HTERT RPE-1 (cell line): ENCODE data around the gene PLPP7.
"Not testable (repeated sequence)": the region's sequence is repeated elsewhere in the genome, so short reads cannot be mapped to it uniquely, and the experiment has no call there.

ENCODE experiments used
- in situ Hi-C: fragments of 300-500 bp; cut with MboI; formaldehyde crosslinking; loops from 4 replicates; pipeline ENCODE4 v1.14.3; 2020; ENCODE audit warnings: low sequenced_read_pairs

The PLPP7 gene

DNA sequence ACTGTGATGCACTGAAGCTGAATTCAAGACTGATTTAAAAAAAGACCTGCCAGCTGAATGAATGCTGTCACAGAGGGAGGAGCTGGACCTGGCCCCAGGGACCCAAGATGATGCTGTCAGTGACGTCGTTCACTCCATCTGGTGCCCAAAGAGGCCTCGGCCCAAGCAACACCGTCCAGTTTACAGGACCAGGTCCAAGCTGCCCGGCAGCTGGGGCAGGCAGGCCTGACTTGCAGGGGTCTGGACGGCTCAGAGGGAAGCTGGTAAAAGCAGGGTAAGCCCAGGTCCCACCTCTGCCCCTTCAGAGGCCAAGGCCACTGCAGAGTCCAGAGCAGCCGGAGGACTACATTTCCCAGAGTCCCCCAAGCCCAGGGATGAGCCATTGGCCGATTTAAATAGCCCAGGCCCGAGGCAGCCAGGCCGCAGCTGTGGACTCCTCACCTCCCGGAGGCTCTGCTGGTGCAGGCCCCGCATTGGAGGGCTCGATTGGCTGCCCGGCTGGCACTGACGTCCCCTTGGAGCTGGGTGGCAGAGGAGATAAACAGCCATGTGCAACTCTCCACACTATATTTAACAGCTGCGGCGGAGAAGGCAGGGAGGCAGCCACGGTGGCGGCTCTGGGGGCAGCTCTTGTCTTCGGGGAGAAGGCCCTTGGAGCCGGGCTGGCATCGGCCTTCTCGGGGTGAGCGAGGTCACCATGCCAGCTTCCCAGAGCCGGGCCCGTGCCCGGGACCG, at the start of gene PLPP7:
Gene PLPP7 (plus strand): TSS at position 423 of the 735 bp plus-strand sequence. CDS start 275 bp downstream, at position 698.
- in situ Hi-C loops: no loop called here

DNA sequence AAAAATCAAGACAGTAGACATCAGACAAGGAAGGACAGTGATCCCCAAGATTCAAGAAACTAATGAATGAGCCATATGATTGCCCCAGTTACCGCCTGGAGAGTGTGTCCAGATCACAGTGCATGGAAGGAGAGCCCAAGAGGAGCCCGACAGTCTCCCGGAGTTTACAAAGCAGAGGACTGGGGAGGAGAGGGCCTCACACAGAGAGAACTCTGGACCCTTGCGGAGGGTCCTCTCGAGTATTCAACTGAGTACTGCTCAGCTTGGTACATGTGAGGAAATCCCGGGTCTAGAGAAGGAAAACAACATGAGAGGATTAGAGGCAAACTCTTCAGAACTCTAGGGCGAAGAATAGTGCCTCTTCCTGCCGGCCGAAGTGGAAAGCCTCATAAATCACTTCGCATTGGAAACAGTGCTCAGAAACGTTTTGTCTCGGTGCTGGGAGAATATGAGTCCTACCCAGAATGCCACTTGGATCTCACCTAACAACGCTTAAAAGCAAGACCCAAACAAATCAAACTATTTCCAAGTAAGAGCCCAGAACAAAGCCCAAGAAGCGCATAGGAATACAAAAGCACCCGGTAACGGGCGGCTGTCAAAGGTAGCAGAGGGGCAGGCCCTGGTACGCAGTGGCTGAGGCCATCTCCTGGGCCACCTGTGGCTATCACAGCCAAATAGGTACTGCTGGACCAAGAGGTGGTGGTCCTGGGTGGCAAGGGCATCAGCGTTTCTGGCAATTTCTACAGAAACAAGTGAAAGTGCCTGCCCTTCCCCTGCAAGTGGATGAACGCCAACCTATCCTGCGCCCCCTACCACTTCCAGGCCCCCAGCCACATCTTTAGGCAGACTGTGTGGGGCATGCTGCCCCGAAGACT, 49.2 kb upstream of the PLPP7 start:
- in situ Hi-C loops: no loop called here

- in situ Hi-C loops: not testable (repeated sequence)
Measured at GRCh38 chr9:131244331-131244730, 45.2 kb upstream of the PLPP7 start.

DNA sequence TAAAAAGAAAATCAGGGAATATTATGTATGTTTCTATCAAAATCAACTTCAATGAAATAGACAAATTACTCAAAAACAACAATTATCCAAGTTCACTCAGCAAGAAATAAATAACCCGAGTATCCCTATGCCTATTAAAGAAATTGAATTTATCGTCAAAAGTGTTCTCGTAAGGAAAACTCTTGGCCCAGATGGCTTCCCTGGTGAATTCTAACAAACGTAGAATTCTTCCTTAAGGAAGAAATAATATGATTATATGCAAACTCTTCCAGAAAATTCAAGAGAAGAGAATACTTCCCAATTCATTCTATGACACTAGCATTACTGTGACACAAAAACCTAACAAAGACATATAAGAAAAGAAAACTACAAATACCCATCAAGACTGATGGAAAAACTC, 42.9 kb upstream of the PLPP7 start:
- in situ Hi-C loops: no loop called here

GRCh38 chr9:131252120-131252519, 37.4 kb upstream of the PLPP7 start:
- in situ Hi-C loops: no loop called here

DNA sequence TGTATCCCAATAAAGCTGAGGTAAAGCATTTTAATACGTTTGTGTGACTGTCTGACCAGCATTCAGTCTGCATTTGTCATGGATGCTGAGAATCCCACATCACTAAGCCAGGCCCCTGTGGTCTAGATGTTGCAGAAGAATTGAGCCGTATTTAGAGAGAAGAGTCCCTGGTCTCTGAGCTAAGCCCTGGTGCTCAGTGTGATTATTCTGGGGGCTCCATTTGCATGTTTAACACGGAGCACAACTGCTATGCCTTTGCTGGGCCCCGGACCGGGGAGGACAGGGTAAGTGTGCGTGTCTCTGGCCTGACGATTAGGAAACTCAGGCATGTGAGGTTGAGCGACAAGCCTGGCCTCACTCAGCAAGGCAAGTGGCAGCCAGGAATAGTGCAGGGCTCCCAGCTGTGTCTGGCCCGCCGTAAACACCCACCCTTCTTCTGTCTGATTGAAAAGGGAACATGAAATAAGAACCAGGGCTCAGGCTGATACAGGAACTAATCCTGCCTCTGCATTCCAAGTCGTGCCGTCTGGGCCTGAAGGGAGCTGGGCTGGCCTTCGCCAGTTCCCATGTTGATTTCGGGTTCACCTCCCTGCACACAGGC, 35.5 kb upstream of the PLPP7 start:
- in situ Hi-C loops: no loop called here

DNA sequence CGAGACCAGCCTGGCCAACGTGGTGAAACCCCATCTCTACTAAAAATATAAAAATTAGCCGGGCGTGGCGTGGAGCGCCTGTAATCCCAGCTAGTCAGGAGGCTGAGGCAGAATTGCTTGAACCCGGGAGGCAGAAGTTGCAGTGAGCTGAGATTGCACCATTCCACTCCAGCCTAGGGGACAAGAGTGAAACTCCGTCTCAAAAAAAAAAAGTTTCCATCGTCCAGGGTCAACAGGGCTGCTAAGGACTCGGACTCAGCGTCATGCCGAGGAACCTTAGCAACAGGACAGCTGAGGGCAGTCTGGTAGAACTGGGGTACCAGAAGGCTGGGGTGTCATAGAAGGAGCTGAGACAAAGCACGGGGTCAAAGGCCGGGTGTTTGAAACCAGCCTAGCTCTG, 34.9 kb upstream of the PLPP7 start:
- in situ Hi-C loops: no loop called here

DNA sequence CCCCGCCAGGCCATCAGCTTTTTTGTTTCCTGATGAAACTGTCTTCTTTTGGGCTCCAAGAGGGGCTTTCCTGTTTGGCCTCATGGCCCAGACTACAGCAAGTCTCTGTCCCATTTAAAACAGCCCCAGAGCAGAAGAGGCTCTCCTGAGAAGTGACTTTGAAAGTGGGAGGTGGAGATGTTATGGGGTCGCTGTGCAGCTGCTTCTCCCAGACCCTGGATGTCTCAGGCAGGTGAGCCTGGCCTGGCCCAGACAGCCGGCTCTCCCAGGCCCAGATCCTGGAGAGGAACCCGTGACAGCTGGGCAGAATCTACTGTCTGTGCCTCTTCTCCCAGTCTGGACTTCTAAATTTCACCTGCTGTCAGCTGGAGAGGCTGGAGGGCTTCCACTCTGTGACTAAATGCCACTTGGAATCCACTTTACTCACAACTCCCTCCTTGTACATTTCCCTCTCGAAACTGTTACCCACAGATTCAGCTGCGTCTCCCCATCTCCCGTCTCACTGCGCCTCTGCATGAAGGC, 33.8 kb upstream of the PLPP7 start:
- in situ Hi-C loops: no loop called here

- in situ Hi-C loops: no loop called here
Measured at GRCh38 chr9:131257266-131258025, 32.1 kb upstream of the PLPP7 start.

DNA sequence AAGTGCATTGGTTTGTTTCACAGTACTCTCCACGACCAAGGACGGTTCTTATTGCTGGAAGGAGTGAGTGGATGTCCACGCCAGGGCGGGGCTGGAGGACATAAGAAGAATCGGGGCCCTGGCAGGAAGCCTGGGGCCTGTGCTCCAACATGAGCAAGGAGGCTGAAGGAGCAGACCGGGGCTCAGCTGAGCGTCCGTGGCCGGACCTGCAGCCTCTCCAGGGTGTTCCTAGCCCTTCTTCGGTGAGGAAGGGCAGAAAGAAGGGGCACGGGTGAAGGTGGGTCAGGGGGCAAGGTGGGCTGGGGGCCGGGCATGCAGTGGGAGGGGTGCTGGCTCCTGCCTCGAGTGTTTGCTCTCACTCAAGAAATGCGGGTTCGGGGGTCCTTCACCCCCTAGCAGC, 31.3 kb upstream of the PLPP7 start:
- in situ Hi-C loops: no loop called here

DNA sequence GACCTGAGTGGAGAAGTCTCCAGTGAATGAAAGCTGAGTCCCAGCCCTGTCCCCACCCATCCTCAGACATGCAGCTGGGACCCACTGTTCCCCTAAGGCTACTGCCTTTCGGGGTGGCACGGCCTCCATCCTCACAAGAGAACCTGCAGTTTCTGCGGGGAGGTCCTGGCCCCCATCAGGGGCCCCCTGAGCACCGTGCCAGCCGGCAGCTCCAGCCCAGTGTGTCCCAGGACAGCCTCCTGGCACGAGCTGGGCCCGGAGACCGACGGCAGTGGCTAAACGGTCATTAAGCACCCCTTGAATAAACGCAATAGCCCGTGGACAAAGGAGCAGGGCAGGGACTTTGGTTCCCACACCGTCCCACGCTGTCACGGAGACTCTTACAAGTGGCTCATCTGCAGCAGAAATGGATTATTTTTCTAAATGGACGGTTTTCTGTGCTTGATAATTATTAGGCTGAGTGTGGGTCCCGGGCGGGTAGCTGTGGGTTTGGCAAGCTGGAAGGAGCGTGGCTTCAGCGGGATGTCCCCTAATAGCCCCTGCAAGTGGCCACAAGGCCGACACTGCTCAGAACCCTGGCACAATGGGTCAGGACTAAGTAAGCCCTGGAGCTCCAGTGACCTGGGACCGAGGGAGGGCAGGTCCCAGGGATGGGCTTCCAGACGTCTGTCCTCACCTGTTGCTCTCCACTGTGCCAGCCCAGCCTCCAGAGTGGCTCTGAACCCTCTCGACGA, 30.7 kb upstream of the PLPP7 start:
- in situ Hi-C loops: no loop called here

DNA sequence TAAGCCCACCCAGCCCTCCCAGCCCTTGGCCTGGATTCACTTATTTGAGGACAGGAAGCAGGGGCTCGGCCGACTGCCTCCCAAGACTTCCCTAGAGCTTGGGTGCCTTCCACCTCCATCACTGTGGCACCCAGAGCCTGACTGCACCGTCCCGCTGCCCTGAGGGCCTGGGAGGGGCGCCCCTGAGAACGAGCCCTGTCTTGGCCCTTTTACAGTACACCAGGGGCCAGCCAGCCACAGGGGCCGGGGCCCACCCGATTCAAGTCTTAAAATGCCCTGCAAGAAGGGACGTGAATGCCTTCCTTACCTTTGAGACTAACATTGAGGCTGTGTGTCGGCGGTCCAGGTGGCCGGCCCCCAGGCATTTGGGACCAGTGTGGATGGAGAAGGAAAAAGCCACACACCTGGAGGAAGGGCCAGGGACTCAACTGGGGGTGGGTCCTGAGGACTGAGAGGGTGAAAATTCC, 30.1 kb upstream of the PLPP7 start:
- in situ Hi-C loops: no loop called here

DNA sequence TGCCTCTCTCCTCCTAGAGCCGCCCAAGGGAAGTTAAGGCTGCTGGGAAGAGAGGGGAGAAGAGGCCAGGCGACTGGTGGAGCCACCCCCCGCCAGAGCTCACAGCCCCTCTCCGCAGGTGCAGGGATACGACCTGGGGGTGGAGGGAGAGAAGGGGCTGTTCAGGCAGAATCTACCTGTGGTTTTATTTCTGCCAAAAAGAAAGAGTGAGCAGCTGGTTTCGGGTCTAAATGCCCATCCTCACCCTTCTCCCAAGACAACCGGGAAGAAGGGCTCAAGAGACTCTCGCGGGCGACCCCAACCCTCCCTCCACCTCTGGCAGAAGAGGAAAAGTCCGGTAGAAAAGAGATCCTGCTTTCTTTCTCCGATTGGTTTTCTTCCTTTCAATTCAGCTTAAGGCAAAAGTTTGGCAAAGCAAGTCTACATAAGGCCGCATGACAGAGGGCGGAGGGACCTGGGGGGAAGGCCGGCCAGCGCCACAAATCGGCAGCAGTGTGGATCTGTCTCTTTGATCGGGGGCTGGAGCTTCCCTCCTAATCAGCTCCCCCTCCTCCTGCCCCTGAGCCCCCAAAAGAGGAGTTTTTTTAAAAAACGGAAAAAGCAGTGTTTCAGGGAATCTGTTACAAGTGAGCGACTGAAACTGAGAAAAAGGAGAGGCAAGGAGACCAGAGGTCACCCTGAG, 29.5 kb upstream of the PLPP7 start:
- in situ Hi-C loops: no loop called here

DNA sequence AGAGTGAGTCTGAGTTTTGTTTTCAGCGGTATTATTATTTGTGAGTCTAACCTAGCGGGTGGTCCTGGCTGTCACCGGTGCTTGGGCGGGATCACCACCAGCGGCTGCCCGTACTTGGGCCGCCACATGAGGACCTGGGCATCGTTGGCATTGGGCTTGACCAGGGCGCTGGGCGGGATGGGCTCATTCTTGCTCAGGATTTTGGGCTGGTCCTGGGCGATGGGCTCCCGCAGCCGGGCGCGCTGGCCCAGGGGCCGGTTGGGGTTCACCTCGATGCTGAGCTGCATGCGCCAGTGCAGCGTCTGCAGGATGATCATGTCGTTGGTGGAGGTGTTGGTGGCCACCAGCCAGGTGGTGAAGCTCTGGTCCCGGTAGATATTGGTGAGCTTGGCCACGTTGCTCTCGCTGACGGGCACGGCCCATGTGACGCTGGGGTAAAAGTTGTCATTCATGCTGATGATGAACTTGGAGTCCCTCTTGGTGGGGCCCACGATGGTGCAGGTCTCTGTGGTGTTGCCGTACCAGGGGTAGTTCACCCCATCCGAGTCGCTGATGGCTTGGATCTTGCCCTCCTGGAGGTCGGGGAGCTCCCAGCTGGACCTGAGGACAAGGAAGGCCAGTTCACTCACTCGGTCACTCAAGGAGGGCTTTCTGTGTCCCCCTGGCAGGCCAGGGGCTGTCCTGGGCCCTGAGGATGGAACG, 28.6 kb upstream of the PLPP7 start:
- in situ Hi-C loops: no loop called here

DNA sequence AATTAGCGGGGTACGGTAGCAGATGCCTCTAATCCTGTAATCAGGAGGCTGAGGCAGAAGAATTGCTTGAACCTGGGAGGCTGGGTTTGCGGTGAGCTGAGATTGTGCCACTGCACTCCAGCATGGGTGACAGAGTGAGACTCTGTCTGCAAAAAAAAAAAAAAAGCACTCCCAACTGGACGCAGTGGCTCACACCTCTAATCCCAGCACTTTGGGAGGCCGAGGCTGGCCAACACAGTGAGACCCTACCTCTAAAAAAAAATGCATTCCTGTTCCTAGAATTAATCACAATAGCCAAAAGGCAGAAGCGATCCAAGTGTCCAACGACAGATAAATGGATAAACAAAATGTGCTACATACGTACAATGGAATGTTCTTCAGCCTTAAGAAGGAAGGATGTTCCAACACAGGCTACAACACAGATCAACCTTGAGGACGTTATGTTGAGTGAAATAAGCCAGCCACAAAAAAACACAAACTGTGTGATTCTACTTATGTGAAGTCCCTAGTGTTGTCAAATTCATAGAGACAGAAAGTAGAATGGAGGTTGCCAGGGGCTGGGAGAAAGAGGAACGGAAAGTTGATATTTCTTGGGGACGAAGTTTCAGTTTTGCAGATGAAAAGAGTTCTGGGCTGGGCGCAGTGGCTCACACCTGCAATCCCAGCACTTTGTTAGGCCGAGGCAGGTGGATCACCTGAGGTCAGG, 27.0 kb upstream of the PLPP7 start:
- in situ Hi-C loops: no loop called here

DNA sequence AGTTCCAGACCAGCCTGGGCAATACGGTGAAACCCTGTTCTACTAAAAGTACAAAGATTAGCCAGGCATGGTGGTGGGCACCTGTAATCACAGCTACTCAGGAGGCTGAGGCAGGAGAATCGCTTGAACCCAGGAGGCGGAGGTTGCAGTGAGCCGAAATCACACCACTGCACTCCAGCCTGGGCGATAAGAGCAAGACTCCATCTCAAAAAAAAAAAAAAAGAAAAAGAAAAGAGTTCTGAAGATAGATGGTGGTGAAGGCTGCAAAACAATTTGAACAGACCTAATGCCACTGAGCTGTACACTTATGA, 26.5 kb upstream of the PLPP7 start:
- in situ Hi-C loops: not testable (repeated sequence)

DNA sequence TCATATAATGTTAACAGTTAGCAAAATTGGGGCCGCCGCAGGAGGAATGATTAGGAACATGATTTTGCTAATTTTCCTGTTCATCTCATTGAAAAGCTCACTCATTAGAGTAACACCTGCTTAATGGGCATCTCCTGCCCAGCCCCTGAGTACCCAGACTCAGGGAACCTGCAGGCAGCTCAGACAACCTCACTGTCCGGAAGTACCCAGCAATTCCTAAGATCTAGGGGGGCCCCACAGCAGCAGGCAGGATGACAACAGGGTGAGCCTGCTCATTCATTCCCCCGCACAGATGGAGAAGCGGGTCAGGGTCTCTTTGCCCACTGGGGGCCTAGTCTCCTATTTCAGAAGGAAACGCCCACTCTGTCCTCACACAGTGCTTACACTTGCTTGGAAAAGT, 25.8 kb upstream of the PLPP7 start:
- in situ Hi-C loops: no loop called here

- in situ Hi-C loops: no loop called here
Measured at GRCh38 chr9:131264231-131264630, 25.3 kb upstream of the PLPP7 start.
